CD4-positive, alpha-beta T cell treated with Interferon gamma for 1 hour (primary cell): ENCODE data around the gene CD101.
A peak's percentile ranks its signal among the peaks of the same experiment; 100 is the strongest.

ENCODE experiments used
- DNase-seq: peaks from one replicate; pipeline ENCODE4 v3.0.0-alpha.2; 2020

Gene CD101

DNA sequence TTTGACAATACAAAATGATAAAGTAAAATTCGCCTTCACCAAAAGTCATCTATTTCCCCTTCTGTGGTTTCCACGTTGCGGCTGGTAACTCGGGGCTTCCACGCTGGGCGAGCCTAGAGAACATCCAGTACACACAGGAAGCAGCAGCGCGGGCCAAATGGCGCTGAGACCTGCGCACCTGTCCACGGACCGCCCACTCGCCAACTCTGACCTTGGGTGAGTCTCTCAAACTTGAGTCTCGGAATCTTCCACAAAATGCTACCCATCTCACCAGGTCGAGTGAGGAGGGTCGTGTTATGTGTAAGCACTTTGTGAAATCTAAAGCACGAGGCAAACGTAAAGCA is 57.7 kb downstream of the CD101 start:
- peak; percentile 60 for DNase-seq

DNA sequence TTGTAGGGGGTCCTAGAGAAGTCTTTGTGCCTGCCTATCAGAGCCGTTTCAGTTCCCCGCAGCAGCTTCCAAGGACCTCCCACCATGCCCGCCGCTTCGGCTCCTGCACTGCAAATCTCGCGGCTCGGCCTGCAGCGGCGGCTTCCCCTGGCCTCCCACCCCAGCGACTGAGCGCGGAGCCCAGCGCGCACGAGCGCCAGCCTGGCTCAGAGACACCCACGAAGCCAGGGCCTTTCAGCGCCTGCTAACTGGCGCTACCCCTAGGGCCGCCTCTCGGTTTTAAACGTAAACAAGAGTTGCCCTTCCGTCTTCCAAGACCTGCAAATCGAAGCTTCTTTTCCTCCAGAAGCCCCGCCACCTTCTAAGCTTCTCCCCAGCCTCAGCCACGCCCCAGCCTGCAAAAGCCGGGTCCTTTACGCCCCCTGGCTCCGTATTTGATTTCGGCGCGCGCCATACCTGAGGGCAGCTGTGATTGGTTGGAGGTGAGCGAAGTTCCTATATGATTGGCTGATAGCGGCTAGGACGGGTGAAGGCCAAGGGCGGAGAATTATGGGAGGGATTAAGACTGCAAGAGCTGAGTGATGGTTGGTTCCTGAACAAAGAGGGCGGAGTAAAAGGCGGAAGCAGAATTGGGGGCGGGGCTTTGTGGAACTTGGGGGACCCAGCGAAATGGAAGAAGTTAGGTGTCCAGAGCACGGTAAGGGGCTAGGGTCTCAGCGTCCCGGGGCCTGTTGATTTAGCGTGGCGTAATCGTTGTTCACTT is 58.3 kb downstream of the CD101 start, which contains the start of gene TTF2:
Gene TTF2, plus strand, starts transcription at position 649 of the 763 bp plus-strand sequence. Its CDS starts 21 bp downstream, at position 670.
- DNase-seq: peak; percentile 96

DNA sequence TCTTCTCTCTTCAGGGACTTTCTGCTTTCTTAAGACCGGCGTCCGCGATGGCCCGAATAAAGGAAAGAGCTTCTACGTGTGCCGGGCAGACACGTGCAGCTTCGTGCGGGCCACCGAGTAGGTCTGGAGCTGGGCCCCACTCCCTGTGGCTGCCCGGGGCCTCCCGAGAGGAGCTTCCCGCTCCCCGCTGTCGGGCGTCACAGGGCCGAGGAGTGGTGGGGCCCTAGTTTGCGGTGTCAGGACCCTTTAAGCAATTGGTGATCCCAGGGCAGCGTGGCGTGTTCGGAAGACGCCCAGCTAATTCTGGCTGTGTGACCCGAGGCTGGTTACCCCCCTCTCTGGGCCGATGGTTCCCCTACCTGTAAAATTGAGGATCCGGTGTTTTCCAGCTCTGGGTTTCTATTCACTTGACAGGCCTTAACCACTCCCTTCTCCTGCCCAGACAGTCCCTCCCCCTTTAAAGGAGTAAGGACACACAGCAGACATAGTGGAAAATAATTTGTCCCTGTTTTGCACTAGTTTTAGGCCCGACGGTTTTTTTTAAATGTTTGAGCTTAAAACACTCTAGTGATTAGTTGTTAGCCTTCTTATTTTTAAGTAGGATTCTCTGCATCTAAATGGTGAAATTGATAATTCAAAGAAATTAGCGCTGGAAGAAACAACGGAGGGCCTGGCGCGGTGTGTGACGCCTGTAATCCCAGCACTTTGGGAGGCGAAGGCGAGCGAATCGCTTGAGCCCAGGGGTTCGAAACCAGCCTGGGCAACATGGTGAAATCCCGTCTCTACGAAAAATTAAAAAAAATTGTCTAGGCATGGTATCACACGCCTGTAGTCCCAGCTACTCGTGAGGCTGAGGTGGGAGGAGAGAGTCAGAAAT is 59.1 kb downstream of the CD101 start:
- DNase-seq: peak; percentile 13

DNA sequence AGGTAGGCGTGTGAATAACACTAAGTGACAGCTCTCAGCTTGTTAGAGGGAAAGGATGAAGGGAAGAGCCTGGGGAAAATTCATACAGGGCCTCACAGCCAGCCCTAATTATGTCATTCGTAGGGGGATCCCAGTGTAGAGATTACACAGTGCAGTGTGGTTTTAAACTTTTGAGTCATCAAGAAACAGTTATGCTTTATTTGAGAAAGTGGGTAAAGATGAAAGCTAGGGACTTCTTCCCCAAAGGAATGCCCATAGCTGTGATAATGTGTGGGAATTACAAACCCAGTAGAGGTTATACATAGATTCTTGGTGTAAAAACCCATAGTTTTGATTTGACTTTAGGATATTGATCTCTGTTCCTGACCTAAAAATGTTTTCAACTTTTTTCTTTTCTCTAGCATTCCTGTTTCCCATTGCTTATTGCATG is 60.4 kb downstream of the CD101 start:
- no peak for DNase-seq

DNA sequence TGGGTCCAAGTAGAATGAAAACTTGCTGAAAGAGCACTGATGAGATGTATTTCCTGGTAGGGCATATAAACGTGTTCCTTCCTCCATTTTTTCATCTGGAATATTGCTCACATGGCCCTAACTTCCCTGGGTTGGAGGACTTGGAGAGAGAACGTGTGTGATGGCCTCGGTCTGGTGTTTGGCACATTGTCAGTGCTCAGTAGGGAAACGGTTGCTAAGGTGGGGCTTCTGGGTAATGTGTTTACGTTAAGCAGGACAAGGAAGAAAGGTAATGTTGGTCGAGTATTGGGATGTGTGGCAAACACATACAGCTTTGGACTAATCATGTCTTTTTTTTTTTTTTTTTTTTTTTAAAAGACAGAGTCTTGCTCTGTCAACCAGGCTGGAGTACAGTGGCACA is 64.8 kb downstream of the CD101 start:
- DNase-seq: no peak

DNA sequence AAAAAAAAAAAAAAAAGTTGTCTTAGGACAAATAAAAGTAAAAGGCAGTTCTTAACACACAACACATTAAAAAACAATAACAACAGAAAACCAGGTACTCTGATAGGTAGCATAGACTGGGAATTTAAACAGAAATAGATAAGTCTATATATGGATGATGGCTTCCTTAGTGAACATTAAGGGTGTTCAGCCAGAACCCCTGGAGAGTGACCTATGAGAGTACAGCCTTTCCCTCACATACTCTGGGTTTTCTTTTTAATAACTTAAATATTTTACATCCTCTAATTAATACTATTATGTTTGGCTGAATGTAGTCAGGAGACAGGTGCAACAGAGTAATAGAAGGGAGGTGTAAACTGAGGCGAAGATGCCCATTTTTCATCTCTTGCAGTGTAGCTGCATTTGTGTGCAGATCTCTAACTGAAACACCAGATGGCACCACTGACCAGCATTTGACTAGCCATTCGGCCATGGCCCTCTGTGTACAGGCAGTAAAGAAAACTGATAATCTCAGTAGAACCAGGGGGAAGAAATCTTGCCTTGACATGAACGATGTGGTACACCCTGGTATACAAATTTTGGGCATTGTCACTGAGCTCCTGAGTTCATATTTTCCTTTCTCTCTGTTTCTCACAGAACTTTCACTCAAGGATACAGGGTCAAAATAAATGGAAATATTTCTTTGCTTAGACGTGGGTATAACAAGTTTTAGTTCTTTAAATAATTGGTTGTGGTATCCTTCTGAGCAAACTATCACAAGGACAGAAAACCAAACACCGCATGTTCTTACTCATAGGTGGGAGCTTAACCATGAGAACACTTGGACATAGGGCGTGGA is 66.2 kb downstream of the CD101 start:
- DNase-seq: peak; percentile 29

DNA sequence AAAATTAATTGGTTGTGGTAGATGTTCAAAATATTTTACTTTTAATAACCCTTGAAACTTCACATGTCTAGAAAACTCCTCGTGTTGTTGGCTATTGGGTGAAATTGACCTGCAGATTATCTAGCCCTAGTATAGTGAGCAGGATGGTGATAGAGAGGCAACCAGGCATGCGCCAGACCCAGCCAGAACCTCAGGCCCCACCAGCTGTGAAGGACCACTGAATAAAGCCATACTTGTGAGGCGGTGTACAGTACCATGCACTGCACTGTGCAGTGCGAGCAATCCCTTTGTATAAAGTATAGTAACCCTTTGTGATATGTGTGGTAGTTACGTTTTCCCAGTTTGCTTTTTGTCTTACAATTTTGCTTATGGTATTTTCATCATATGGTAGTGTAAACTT is 67.0 kb downstream of the CD101 start:
- DNase-seq: no peak

DNA sequence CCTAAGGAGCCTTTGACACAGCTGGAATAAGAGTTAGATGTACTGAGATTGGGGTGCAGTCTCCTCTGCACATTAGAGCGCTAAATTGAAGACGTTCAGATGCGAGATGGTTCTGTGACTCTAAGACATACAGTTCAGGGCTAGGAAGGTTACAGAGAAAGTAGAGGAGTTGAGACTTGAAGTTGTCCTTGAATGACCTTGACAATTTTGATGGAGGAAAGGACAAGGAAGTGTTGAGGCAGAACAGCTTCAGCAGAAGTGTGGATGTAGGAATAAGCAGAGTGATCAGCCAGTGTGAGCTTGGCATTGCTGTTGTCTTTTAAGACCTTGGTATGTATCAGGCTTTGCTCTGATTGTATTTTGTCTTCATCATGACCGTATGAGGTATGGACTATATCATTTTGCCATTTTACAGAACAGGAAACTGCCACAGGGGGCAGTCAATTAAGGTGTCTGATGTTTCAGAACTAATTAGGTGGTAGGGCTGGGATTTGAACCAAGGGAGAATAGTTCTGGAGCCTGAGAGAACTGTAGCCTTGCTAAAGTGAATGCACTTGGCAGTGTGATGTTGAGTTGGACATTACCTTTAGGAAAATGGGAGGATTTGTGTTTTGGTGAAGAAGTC is 67.8 kb downstream of the CD101 start:
- DNase-seq: no peak

DNA sequence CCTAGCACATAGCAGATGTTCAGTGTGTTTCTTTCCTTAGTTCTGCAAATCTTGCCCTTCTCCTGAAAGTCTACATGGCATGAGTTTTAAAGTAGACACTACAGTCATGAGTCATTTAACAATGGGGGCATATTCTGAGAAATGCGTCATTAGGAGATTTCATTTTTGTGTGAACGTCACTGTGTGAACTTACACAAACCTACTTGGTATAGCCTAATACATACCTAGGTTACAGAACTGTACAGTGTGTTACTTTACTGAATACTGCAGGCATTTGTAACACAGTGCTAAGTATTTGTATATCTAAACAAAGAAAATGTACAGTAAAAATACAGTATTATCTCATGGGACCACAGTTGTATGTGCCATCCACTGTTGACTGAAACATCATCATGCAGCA is 68.6 kb downstream of the CD101 start:
- no peak for DNase-seq

DNA sequence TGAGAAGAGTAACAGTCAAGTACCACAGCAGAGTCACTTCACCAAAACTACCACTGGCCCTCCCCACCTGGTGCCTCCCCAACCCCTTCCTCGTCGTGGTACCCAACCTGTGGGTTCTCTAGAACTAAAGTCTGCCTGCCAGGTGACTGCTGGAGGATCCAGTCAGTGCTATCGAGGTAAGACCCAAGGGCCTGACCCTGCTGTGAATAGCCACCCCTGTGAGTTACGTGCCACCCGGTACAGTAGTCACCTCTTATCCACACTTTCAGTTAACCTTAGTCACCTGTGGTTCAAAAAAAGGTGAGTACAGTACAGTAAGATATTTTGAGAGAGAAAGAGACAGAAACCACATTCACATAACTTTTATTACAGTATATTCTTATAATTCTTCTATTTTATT is 75.1 kb downstream of the CD101 start:
- no peak for DNase-seq

DNA sequence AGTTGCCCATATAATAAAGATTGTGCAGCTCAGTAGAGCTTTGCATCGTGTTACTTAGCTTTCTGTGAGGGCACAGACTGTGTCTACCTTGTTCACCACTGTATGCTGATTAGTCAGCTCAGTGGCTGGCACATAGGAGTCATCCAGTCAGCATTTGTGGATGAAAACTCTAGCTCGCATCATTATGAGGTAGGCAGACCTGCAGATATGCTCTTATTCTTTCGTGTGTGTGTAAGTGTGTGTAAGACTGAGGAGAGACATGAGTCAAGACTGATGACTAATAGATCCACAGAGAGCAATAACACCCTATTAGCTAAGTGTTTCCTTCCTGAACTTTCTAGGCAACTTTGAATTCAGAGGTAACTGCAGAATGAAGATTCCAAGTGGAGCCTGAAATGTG is 75.7 kb downstream of the CD101 start:
- no peak for DNase-seq

DNA sequence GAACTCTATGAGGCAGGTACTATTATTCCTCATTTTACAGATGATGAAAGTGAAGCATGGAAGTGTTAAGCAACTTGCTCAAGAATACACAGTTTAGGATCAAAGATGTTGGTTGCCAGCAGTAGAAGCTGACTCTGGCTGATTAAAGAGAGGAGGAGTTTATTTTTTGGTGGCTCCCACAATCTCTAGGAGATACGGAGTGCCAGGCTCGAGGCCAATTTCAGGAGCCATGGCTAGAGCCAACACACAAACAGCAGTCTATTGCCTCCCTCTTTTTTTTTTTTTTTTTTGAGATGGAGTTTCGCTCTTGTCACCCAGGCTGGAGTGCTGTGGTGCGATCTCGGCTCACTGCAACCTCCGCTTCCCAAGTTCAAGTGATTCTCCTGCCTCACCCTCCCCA is 78.2 kb downstream of the CD101 start:
- no peak for DNase-seq

DNA sequence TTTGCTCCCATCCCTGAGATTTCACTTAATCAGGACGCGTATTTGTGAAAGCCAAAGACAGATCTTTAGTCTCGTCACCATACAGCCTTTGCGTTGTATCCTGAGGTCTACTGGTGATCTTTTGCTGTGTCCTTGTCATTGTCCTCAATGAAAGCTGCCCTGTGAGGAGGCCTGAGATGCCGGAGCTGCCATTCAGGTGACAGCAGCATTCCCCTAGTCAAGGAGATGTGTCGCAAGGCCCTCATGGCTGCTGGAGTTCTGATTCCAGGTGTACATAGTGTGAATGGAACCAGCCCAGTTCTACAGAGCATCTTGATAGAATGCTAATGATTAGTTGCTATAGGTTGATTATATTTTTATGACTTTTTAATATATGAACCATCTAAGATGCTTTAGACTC is 82.7 kb downstream of the CD101 start:
- no peak for DNase-seq
